H9 (cell line): ENCODE results near the gene NBEA. TPM values are rescaled to one million over a fixed set of nuclear protein-coding genes. Genes with fewer than 3 reads are reported as not detected.

Source experiments
- DNase-seq: peaks from one replicate; pipeline ENCODE4 v3.0.0-alpha.2; 2017
- H2AFZ ChIP-seq: one replicate; pipeline ENCODE4 v1.6.1; 2013; ENCODE audit warnings: mild to moderate bottlenecking, low read length, control low read depth, moderate library complexity
- H2AK5ac ChIP-seq: 2 replicates; pipeline ENCODE4 v1.6.1; 2013; ENCODE audit warnings: low read length, control low read depth, mixed read lengths; ENCODE audit not compliant: insufficient read length
- H2BK120ac ChIP-seq: one replicate; pipeline ENCODE4 v1.6.1; 2013; ENCODE audit warnings: low read depth, mild to moderate bottlenecking, low read length, control low read depth, inconsistent platforms; ENCODE audit not compliant: poor library complexity, severe bottlenecking
- H2BK12ac ChIP-seq: 2 replicates; pipeline ENCODE4 v1.6.1; 2013; ENCODE audit warnings: low read length, control low read depth, mixed read lengths, low read depth; ENCODE audit not compliant: insufficient read length
- H2BK15ac ChIP-seq: 2 replicates; pipeline ENCODE4 v1.6.1; 2013; ENCODE audit warnings: low read depth, low read length, control low read depth
- H2BK20ac ChIP-seq: one replicate; pipeline ENCODE4 v1.6.1; 2013; ENCODE audit warnings: low read depth, mild to moderate bottlenecking, low read length, control low read depth, inconsistent platforms; ENCODE audit not compliant: poor library complexity, severe bottlenecking
- H2BK5ac ChIP-seq: 2 replicates; pipeline ENCODE4 v1.6.1; 2013; ENCODE audit warnings: low read length, control low read depth, mixed read lengths; ENCODE audit not compliant: insufficient read length
- H3K14ac ChIP-seq: 2 replicates; pipeline ENCODE4 v1.6.1; 2013; ENCODE audit warnings: low read length, control low read depth; ENCODE audit not compliant: insufficient read depth
- H3K18ac ChIP-seq: 2 replicates; pipeline ENCODE4 v1.6.1; 2013; ENCODE audit warnings: low read depth, mild to moderate bottlenecking, mixed read lengths, low read length, control low read depth; ENCODE audit not compliant: insufficient read length
- H3K23ac ChIP-seq: 2 replicates; pipeline ENCODE4 v1.6.1; 2013; ENCODE audit warnings: low read length, control low read depth, mixed read lengths, low read depth; ENCODE audit not compliant: insufficient read length
- H3K23me2 ChIP-seq: 2 replicates; pipeline ENCODE4 v1.6.1; 2013; ENCODE audit warnings: low read depth, mild to moderate bottlenecking, mixed read lengths, low read length, control low read depth; ENCODE audit not compliant: insufficient read length, poor library complexity, severe bottlenecking
- H3K27ac ChIP-seq: 2 replicates; pipeline ENCODE4 v1.5.1; 2013; ENCODE audit warnings: low read length, control low read depth, mixed read lengths, low read depth; ENCODE audit not compliant: insufficient read length
- H3K27me3 ChIP-seq: 2 replicates; pipeline ENCODE4 v1.6.1; 2013; ENCODE audit warnings: low read length, control low read depth, inconsistent platforms; ENCODE audit not compliant: insufficient read depth
- H3K4ac ChIP-seq: 2 replicates; pipeline ENCODE4 v1.6.1; 2013; ENCODE audit warnings: low read depth, mild to moderate bottlenecking, control low read depth, inconsistent platforms, low read length, moderate library complexity
- H3K4me1 ChIP-seq: 2 replicates; pipeline ENCODE4 v1.6.1; 2013; ENCODE audit warnings: low read length, control low read depth, inconsistent platforms; ENCODE audit not compliant: insufficient read depth
- H3K4me2 ChIP-seq: 2 replicates; pipeline ENCODE4 v1.6.1; 2013; ENCODE audit warnings: low read length, control low read depth, mixed read lengths; ENCODE audit not compliant: insufficient read length, insufficient read depth
- H3K56ac ChIP-seq: 2 replicates; pipeline ENCODE4 v1.6.1; 2013; ENCODE audit warnings: low read depth, mild to moderate bottlenecking, mixed read lengths, low read length, control low read depth; ENCODE audit not compliant: insufficient read length
- H3K79me1 ChIP-seq: 2 replicates; pipeline ENCODE4 v1.6.1; 2013; ENCODE audit warnings: low read depth, mild to moderate bottlenecking, moderate library complexity, low read length, control low read depth, inconsistent platforms; ENCODE audit not compliant: insufficient read depth, poor library complexity, severe bottlenecking
- H3K79me2 ChIP-seq: 2 replicates; pipeline ENCODE4 v1.6.1; 2013; ENCODE audit warnings: low read length, control low read depth, inconsistent platforms; ENCODE audit not compliant: insufficient read depth
- H3K9ac ChIP-seq: 2 replicates; pipeline ENCODE4 v1.6.1; 2013; ENCODE audit warnings: low read length, control low read depth, mixed read lengths; ENCODE audit not compliant: insufficient read length; ENCODE audit errors: extremely low read depth
- H3K9me3 ChIP-seq: one replicate; pipeline ENCODE4 v1.6.1; 2013; ENCODE audit warnings: low read depth, low read length, inconsistent platforms; ENCODE audit not compliant: control insufficient read depth
- H3T11ph ChIP-seq: one replicate; pipeline ENCODE4 v1.6.1; 2013; ENCODE audit warnings: mild to moderate bottlenecking, low read length, control low read depth, inconsistent platforms
- H4K20me1 ChIP-seq: one replicate; pipeline ENCODE4 v1.6.1; 2013; ENCODE audit not compliant: control insufficient read depth, insufficient read length, insufficient read depth
- H4K5ac ChIP-seq: 2 replicates; pipeline ENCODE4 v1.6.1; 2013; ENCODE audit warnings: low read depth, mild to moderate bottlenecking, mixed read lengths, low read length, control low read depth; ENCODE audit not compliant: insufficient read length
- H4K8ac ChIP-seq: replicated peaks from 2 replicates; pipeline ENCODE4 v1.6.1; 2013; ENCODE audit warnings: low read length, control low read depth, mixed read lengths, low read depth; ENCODE audit not compliant: insufficient read length
- H4K91ac ChIP-seq: 2 replicates; pipeline ENCODE4 v1.6.1; 2013; ENCODE audit warnings: low read depth, mild to moderate bottlenecking, moderate library complexity, mixed read lengths, low read length, control low read depth; ENCODE audit not compliant: insufficient read length
- H3K27ac Mint-ChIP-seq, 3 experiments: 2 replicates in 2 of 3; 3 replicates in 1 of 3; pipeline ENCODE4 v1.8.0; 2020 to 2021; ENCODE audit warnings: mixed read lengths in 3 of 3, mild to moderate bottlenecking in 1 of 3, moderate library complexity in 1 of 3
- H3K27me3 Mint-ChIP-seq: 2 replicates; pipeline ENCODE4 v1.8.0; 2021; ENCODE audit warnings: low read depth, mild to moderate bottlenecking, moderate library complexity, mixed read lengths
- H3K36me3 Mint-ChIP-seq, 3 experiments: 2 replicates in 2 of 3; 3 replicates in 1 of 3; pipeline ENCODE4 v1.8.0; 2020 to 2021; ENCODE audit warnings: low read depth in 3 of 3, mixed read lengths in 3 of 3; ENCODE audit not compliant: insufficient read depth in 1 of 3
- H3K4me1 Mint-ChIP-seq, 2 experiments: 2 replicates each; pipeline ENCODE4 v1.8.0; 2020; ENCODE audit warnings: mixed read lengths in 2 of 2
- H3K4me3 Mint-ChIP-seq, 2 experiments: 2 replicates in 1 of 2; 3 replicates in 1 of 2; pipeline ENCODE4 v1.8.0; 2020 to 2021; ENCODE audit warnings: mild to moderate bottlenecking in 2 of 2, mixed read lengths in 2 of 2, moderate library complexity in 1 of 2
- H3K9me3 Mint-ChIP-seq, 2 experiments: 2 replicates in 1 of 2; 3 replicates in 1 of 2; pipeline ENCODE4 v1.8.0; 2020; ENCODE audit warnings: mild to moderate bottlenecking in 2 of 2, mixed read lengths in 2 of 2, moderate library complexity in 1 of 2
- WGBS: extraction: QIAGEN DNeasy Blood & Tissue Kit; methylation state at CpG from one replicate; pipeline ENCODE4 v1.1.7; 2013; ENCODE audit warnings: missing lambda C conversion rate, low lambda C conversion rate, mixed read lengths; ENCODE audit not compliant: insufficient read length; ENCODE audit errors: extremely low coverage; 5-methylcytosine and 5-hydroxymethylcytosine counted together
- total RNA-seq: library from RNA; stranded (reverse); gene quantifications from 2 replicates; pipeline ENCODE4 v1.2.1, GENCODE V29; 2021
- TF ChIP-seq, protein P1 (sequence below): fragments of 200-600 bp; sonication (generic); conservative IDR thresholded peaks from 3 replicates; pipeline ENCODE4 v1.8.0; 2021; ENCODE audit warnings: antibody characterized with exemption, mild to moderate bottlenecking

Gene NBEA
- total RNA-seq, 1 experiment from 2014 or later, result 17.3 TPM

DNA sequence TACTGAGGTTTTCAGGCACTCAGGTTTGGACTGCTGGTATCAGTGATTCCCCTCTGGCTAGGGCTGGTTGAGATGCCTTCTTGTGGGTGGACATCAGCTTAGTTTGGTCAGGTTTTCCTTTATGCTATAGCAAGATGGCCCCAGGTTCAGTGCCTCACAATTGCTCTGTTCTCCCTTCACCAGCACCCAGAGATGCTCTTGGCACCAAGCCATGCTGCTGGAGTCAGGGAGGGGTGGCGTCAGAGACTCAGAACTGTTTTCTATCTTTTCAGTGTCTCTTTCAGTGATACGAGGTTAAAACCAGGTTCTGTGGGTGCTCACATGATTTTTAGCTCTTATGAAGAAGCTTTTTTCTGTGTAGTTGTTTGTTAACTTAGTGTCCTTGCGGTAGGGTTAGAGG, 96.9 kb downstream of the NBEA start:
- Mint-ChIP-seq H3K4me1 (no peaks in the 10 kb centered on the region), H3K9me3 (peaks cover 9 to 18% of the 10 kb centered on the region in 2 experiments; a peak in 4 of 5 replicates), H3K27ac (peak overlapping the region in 2 of 3 experiments; percentile 24 to 31; a peak in 2 of 7 replicates), H3K36me3 (peaks cover 6 to 24% (median 15%) of the 10 kb centered on the region in 3 experiments), H3K4me3 (no peak overlapping the region), H3K27me3 (no peaks in the 10 kb centered on the region)
- Histone ChIP-seq H3K4me2 (no peak overlapping the region), H3K27me3 (no peaks in the 10 kb centered on the region), H3K23me2 (no peaks in the 10 kb centered on the region), H3K79me2 (peaks cover 3% of the 10 kb centered on the region; the same call in 1 of the 2 replicates), H2BK120ac (no peak overlapping the region), H3K56ac (no peak overlapping the region), H3K23ac (no peak overlapping the region), H2AK5ac (no peak overlapping the region), H3K18ac (no peak overlapping the region), H3K9ac (no peak overlapping the region), H3K27ac (no peak overlapping the region), H3K4me1 (no peaks in the 10 kb centered on the region), H2BK15ac (no peak overlapping the region), H3K4ac (no peak overlapping the region), H4K20me1 (no peaks in the 10 kb centered on the region), H3K9me3 (no peaks in the 10 kb centered on the region), H4K8ac (no peak overlapping the region), H2AFZ (no peak overlapping the region), H3T11ph (no peak overlapping the region), H2BK12ac (no peak overlapping the region), H2BK20ac (no peak overlapping the region), H4K91ac (no peak overlapping the region), H2BK5ac (no peak overlapping the region), H3K14ac (no peak overlapping the region), H4K5ac (no peak overlapping the region), H3K79me1 (no peaks in the 10 kb centered on the region)
- no CpG with 5 or more reads among the region's 3 CpGs for WGBS
- DNase-seq, result no peak
- TF ChIP-seq, protein P1, sequence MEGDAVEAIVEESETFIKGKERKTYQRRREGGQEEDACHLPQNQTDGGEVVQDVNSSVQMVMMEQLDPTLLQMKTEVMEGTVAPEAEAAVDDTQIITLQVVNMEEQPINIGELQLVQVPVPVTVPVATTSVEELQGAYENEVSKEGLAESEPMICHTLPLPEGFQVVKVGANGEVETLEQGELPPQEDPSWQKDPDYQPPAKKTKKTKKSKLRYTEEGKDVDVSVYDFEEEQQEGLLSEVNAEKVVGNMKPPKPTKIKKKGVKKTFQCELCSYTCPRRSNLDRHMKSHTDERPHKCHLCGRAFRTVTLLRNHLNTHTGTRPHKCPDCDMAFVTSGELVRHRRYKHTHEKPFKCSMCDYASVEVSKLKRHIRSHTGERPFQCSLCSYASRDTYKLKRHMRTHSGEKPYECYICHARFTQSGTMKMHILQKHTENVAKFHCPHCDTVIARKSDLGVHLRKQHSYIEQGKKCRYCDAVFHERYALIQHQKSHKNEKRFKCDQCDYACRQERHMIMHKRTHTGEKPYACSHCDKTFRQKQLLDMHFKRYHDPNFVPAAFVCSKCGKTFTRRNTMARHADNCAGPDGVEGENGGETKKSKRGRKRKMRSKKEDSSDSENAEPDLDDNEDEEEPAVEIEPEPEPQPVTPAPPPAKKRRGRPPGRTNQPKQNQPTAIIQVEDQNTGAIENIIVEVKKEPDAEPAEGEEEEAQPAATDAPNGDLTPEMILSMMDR, result no peak
